DND-41 (cell line): ENCODE results near the gene SLC37A2.

Experiments
- ATAC-seq: fragments of 200-7000 bp; cut with Tn5 transposase; 3 replicates; pipeline ENCODE4 v1.9.1; 2021; ENCODE audit warnings: low read depth; ENCODE audit not compliant: insufficient read depth
- DNase-seq: peaks from one replicate; pipeline ENCODE4 v3.0.0-alpha.2; 2020
- H2AFZ ChIP-seq: 2 replicates; pipeline ENCODE4 v1.6.0; 2012; ENCODE audit warnings: low read depth, low read length
- H3K27ac ChIP-seq: 2 replicates; pipeline ENCODE4 v1.5.1; 2012; ENCODE audit warnings: low read length, inconsistent platforms
- H3K27me3 ChIP-seq: fragments of 200-600 bp; sonication (generic); 2 replicates; pipeline ENCODE4 v1.6.0; 2012; ENCODE audit warnings: low read length, mild to moderate bottlenecking, inconsistent platforms; ENCODE audit not compliant: insufficient read depth, poor library complexity
- H3K36me3 ChIP-seq: 2 replicates; pipeline ENCODE4 v1.5.1; 2012; ENCODE audit warnings: low read length, inconsistent platforms; ENCODE audit not compliant: insufficient read depth
- H3K4me1 ChIP-seq: 2 replicates; pipeline ENCODE4 v1.5.1; 2012; ENCODE audit warnings: mild to moderate bottlenecking, low read length; ENCODE audit not compliant: insufficient read depth
- H3K4me2 ChIP-seq: 2 replicates; pipeline ENCODE4 v1.6.0; 2012; ENCODE audit warnings: mild to moderate bottlenecking, moderate library complexity, low read length, inconsistent platforms; ENCODE audit not compliant: insufficient read depth
- H3K4me3 ChIP-seq, 2 experiments: fragments of 200-600 bp in 1 of 2; shearing (Covaris generic) in 1 of 2; 2 replicates each; pipeline ENCODE4 v1.5.1; 2012 to 2016; ENCODE audit warnings: inconsistent platforms in 2 of 2, low read length in 2 of 2, mild to moderate bottlenecking in 2 of 2, low read depth in 1 of 2, moderate library complexity in 1 of 2
- H3K79me2 ChIP-seq: 2 replicates; pipeline ENCODE4 v1.6.0; 2012; ENCODE audit warnings: low read length, inconsistent platforms; ENCODE audit not compliant: insufficient read depth
- H3K9ac ChIP-seq: 2 replicates; pipeline ENCODE4 v1.6.0; 2012; ENCODE audit warnings: low read depth, mild to moderate bottlenecking, inconsistent platforms, low read length, moderate library complexity
- H3K9me3 ChIP-seq: 2 replicates; pipeline ENCODE4 v1.5.1; 2012; ENCODE audit warnings: low read length, moderate library complexity, mild to moderate bottlenecking, inconsistent platforms; ENCODE audit not compliant: insufficient read depth, severe bottlenecking
- H4K20me1 ChIP-seq: 2 replicates; pipeline ENCODE4 v1.6.0; 2012; ENCODE audit warnings: low read length; ENCODE audit not compliant: insufficient read depth
- EZH2 ChIP-seq: IDR thresholded peaks from 3 replicates; pipeline ENCODE4 v1.6.1; 2012; ENCODE audit warnings: borderline replicate concordance, low read depth, mild to moderate bottlenecking, moderate library complexity, low read length, inconsistent platforms; ENCODE audit not compliant: severe bottlenecking
- TF ChIP-seq, protein P1 (sequence below): IDR thresholded peaks from 2 replicates; pipeline ENCODE4 v1.5.1; 2012; ENCODE audit warnings: borderline replicate concordance, low read length, moderate library complexity, mild to moderate bottlenecking; ENCODE audit not compliant: poor library complexity, severe bottlenecking; ENCODE audit errors: extremely low read depth

The SLC37A2 gene

DNA sequence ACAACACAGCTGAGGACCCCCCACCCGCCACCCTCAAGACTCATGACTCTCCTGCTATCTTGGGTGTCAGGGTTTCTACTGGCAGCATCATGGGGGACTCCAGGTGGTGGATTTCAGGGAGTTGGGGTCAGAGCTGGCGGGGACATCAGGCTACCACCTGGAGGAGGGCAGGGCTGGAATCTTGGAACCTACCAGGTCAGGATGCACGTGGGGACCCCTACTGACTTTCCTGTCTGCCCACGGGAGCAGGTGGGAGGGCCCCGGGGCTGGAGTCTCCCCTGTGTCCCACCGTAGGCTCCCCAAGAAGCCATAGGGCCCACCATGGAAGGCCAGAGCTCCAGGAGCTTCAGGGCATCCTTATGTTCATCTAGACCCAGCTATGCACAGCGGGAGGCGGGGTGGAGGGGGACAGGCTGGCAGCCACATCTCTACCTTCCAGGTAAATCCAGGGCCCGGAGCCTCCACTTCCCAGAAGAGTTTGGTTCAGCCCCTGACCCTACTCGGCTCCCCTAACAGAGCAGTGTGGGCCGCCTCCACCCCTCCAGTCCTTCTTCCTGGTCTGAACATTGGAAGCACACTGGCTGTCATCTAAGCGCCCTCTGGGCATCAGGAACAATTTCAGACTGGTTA is 10.0 kb downstream of the SLC37A2 start:
- H3K9ac ChIP-seq = no peak overlapping the region
- no peaks in the 10 kb centered on the region for H3K27me3 ChIP-seq
- DNase-seq (no peak), ATAC-seq (no peak)
- H3K4me2 ChIP-seq = no peak overlapping the region
- H3K36me3 ChIP-seq = no peaks in the 10 kb centered on the region
- no peaks in the 10 kb centered on the region for H3K4me1 ChIP-seq
- no peaks in the 10 kb centered on the region for H3K9me3 ChIP-seq
- H3K79me2 ChIP-seq = no peaks in the 10 kb centered on the region
- no peak overlapping the region for H2AFZ ChIP-seq
- H3K27ac ChIP-seq = no peak overlapping the region
- H3K4me3 ChIP-seq = no peak overlapping the region
- TF ChIP-seq EZH2 = no peak
- TF ChIP-seq, protein P1, sequence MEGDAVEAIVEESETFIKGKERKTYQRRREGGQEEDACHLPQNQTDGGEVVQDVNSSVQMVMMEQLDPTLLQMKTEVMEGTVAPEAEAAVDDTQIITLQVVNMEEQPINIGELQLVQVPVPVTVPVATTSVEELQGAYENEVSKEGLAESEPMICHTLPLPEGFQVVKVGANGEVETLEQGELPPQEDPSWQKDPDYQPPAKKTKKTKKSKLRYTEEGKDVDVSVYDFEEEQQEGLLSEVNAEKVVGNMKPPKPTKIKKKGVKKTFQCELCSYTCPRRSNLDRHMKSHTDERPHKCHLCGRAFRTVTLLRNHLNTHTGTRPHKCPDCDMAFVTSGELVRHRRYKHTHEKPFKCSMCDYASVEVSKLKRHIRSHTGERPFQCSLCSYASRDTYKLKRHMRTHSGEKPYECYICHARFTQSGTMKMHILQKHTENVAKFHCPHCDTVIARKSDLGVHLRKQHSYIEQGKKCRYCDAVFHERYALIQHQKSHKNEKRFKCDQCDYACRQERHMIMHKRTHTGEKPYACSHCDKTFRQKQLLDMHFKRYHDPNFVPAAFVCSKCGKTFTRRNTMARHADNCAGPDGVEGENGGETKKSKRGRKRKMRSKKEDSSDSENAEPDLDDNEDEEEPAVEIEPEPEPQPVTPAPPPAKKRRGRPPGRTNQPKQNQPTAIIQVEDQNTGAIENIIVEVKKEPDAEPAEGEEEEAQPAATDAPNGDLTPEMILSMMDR = no peak
- no peaks in the 10 kb centered on the region for H4K20me1 ChIP-seq

DNA sequence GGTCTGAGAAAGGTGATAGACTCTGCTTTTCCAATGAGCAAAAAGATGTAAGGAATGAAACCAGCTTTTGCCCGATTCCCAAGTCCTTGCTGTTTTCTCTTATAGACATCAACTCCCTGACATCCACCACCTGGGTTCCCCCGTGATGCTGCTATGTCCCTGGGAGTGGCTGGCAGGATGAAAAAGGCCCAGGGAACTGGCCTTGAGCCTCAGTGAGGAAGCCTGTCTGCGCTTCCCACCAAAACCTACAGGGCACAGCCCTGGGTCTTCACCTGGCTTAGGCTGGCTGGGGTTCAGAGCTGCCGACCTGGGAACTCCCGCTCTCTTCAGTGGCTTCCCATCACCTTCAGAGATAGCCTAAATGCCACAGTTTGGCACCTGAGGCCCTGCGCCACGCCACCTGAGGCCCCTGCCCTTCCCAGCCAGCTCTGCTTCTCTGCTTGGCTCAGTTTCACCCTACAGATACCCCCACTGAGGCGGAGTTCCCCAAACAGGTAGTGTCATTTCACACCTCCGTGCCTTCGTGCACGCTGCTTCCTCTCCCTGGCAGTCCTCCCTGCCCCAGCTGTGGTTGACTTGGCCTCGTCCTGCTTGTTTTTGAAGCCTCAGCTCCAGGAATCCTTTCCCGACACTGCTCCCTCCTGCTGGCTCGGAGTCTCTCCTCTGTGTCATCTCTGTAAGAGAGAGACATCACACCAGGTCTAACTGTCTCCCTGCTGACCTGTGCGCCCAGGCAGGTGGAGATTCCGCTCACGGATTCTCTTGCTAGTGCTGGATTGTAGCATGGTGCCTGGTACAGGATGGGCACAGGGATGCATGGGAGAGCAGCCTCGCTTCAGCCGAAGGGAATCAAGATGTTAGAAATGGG is 10.7 kb downstream of the SLC37A2 start:
- no peaks in the 10 kb centered on the region for H3K4me1 ChIP-seq
- H2AFZ ChIP-seq = no peak overlapping the region
- no peak overlapping the region for H3K4me3 ChIP-seq
- H3K4me2 ChIP-seq = no peak overlapping the region
- H3K27ac ChIP-seq = no peak overlapping the region
- no peak for DNase-seq
- H3K9ac ChIP-seq = no peak overlapping the region
- no peaks in the 10 kb centered on the region for H3K9me3 ChIP-seq
- no peaks in the 10 kb centered on the region for H3K36me3 ChIP-seq
- no peaks in the 10 kb centered on the region for H4K20me1 ChIP-seq
- H3K27me3 ChIP-seq = no peaks in the 10 kb centered on the region
- no peaks in the 10 kb centered on the region for H3K79me2 ChIP-seq
- ATAC-seq = no peak
- no peak for TF ChIP-seq EZH2
- TF ChIP-seq, protein P1 = no peak

DNA sequence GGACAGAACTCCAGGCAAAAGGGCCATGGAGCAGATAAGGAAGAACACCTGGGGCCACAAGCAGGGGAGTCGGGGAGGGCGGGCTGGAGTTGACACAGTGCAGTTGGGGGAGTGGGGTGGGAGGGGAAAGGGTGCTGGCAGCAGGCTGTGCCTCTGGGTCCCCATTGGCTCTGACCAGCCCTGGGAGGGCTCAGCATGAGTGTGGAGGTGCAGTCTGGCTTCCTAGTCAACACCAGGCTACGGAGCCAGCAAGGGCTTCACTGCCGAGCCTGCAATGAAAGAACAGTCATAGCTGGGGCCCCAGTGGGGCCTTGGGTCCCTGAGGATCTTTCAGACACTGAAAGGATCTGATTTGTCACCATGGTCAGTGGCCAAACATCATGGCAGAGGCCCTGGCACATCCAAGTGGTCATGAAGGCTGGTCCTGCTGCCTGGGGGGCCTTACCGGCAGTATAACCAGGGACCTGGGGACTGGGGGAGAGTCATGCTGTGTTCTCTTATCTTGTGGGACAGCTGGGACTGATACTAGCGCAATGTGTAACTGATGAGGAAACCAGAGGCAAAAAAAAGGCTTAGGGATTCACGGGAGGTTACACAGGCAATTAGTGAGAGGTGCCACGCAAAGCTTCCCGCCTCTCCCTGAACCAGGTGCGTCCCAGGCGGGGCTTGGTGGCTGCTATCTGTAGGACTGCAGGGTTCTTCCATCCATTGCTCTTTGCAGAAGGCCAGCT is 11.6 kb downstream of the SLC37A2 start:
- Histone ChIP-seq H3K4me1 (no peaks in the 10 kb centered on the region), H3K27ac (no peak overlapping the region), H3K79me2 (no peaks in the 10 kb centered on the region), H3K36me3 (no peaks in the 10 kb centered on the region), H3K9ac (no peak overlapping the region), H2AFZ (no peak overlapping the region), H3K4me2 (no peak overlapping the region), H3K27me3 (no peaks in the 10 kb centered on the region), H3K4me3 (no peak overlapping the region), H3K9me3 (no peaks in the 10 kb centered on the region), H4K20me1 (no peaks in the 10 kb centered on the region)
- ATAC-seq = no peak
- DNase-seq = no peak
- TF ChIP-seq, protein P1 = no peak
- no peak for TF ChIP-seq EZH2
